SKM-1 (cell line): ENCODE data around the gene KCNH8.

Experiments used
- DNase-seq: peaks from one replicate; lab custom pipeline; 2025; ENCODE audit not compliant: unreplicated experiment; lab: John Stamatoyannopoulos, UW

Gene KCNH8

GRCh38 chr3:19357947-19358346, 209.6 kb downstream of the KCNH8 start:
- no peak for DNase-seq

GRCh38 chr3:19363071-19363470, 214.8 kb downstream of the KCNH8 start:
- no peak for DNase-seq

GRCh38 chr3:19364148-19364547, 215.8 kb downstream of the KCNH8 start:
- no peak for DNase-seq

DNA sequence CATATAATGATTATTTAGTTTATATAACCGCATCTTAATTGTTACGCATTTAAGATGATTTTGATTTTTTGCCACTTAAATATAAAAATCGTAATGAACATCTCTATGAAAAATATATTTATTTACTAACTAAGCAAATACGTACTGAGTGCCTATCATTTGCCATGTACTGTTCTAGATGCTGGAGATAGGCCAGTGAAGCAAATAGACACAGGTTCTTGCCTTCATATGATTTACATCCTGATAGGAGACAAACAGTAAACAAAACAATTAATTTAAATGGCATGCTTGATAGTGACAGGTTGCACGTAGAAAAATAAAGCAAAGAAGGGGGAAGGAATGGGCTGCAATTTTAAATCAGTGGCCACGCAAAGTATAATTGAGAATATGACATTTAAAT, 217.2 kb downstream of the KCNH8 start:
- no peak for DNase-seq

- DNase-seq, result no peak
Observed at GRCh38 chr3:19384868-19385267, 236.6 kb downstream of the KCNH8 start.

GRCh38 chr3:19392150-19392549, 243.8 kb downstream of the KCNH8 start:
- DNase-seq, result no peak

- no peak for DNase-seq
Observed at GRCh38 chr3:19394946-19395345, 246.6 kb downstream of the KCNH8 start.

DNA sequence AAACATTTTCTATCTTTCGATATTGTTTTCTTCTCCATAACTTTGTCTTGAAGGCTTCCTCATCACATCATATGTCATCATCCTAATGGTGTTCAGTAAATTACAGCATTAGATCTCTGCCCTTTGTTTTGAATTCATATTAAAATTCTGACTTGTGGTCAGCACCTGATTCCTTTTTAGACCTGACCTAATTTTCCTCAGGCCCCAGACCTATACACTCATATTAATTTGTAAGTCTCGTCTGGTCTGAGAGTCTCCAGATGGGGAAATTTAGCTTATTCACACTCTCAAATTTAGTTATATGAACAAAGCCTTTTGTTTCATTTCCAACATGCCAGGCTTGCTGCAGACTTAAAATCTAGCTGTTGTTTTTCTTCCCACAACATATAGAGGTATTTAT, 248.4 kb downstream of the KCNH8 start:
- DNase-seq, result no peak

DNA sequence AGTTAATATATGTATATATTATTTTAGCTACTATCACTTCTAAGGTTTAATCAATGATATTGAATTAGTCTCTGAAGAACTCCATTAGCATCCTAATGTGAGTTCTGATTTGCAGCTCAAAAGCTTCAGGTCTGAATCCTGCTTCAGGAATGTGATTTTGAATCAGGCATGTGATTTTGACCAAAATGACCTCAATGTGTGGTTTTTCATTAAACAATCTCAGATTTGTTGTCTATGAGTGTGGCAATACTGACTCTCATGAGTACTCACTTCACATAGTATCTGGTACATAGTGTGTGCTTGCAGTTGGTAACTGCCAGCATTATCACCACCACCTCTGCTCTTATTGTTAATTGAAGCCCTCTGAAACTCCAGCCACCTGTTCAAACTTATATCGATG, 251.0 kb downstream of the KCNH8 start:
- DNase-seq, result no peak

GRCh38 chr3:19399836-19400235, 251.5 kb downstream of the KCNH8 start:
- DNase-seq, result no peak

DNA sequence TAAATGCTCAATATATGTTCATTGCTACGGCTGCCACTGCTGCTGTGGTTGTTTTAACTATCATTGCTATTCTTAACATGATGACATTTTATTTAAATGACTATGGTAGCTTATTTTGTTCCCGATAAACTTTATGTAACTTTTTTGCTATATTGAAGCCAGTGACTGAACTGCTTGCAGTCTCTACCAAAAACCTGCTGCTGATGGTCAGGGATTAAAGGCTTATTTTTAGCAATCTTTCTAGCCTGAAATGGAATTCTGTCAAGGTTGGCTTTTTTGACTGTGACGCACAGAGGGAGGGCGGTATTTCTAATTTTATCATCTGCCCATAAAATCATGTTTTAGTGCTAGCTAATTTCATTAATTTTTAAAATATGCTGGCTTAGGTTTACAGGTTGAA, 271.8 kb downstream of the KCNH8 start:
- no peak for DNase-seq

DNA sequence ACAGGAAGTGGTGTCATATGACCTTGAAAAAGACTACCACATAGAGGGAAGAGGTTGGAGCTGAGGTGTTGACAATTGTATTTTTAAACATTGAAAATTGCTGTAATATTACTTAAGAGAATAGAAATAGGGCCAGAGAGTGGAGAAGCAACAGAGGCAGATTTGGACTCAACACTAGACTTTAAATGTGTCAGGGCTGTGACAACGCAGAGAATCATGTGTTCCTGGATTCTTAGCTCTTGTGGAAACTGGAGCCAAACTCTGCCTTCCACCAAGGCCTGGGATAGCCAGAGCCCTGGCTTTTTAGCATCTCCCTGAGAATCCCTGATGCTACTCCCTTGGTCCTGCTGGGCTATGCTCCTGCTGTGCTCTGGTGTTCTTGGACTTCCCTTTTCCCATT, 277.5 kb downstream of the KCNH8 start:
- no peak for DNase-seq

DNA sequence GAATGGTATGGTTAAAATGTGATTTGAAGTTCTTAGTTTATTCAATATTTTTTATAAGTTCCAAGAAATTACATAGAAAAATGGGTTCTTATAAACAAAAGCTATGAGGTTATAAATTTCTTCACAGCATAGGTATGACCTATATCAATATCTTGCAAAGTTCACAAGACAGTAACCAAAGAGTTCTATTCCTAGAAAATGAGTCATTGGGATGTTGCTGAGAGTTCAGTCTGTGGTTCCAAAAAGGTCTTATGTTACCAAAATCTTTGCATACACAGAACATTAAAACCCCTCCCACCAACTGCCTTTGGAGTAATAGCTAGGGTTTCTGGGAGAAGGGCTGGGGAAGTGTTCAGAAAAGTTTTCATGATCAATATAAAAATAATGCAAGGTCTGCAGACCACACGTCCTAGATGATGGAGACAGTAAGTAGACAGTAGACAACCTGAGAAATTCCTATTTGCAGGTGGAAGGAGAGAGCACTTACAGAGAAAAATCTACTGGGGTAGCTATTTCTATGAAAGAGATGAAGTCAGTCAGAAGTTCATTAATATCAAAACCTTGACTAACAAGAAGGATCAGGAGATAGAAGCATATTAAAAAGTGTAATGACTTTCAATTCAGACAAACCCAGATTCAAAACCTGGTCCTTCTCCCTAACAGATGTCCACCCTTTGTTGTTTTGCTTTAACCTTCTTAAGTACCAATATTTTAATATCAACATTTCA, 279.3 kb downstream of the KCNH8 start:
- DNase-seq, result no peak

DNA sequence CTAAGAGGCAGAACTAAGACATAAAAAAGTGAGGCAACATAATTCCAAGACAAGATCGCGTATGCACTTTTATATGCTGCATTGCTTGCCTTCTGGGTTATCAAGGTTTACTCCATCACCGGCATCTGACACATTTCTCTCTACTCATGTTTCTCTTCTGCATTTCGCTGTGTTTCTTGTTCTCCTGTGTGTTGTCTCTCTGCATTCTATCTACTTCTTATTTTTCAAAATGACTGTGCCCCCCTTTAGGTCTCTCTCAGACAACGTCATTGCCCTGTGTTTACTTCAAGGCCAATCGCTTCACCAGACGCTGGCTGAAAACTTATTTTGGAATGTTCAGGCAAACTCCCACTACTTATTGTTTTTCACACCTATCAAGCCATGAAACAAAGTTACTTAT, 280.4 kb downstream of the KCNH8 start:
- no peak for DNase-seq

- DNase-seq, result no peak
Observed at GRCh38 chr3:19432669-19433068, 284.4 kb downstream of the KCNH8 start.

DNA sequence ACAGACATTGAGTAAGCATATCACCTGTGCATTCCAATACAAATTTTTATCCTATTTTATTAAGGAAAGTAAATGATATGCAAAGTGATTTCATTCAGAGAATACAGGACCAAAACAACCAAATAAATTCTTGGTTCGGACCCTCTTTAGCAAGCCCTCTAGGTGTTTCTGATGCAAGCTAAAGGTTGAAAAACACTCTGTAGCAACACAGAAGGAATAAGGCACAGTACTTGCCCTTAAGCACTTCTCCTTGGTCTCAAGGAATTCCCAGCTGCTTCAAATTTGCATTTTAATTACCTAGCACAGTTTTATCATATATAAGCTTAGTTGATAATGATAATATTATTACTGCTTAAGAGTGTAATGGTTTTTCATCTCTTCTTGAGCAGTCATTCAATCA, 288.4 kb downstream of the KCNH8 start:
- DNase-seq, result no peak

GRCh38 chr3:19439944-19440343, 291.6 kb downstream of the KCNH8 start:
- no peak for DNase-seq

DNA sequence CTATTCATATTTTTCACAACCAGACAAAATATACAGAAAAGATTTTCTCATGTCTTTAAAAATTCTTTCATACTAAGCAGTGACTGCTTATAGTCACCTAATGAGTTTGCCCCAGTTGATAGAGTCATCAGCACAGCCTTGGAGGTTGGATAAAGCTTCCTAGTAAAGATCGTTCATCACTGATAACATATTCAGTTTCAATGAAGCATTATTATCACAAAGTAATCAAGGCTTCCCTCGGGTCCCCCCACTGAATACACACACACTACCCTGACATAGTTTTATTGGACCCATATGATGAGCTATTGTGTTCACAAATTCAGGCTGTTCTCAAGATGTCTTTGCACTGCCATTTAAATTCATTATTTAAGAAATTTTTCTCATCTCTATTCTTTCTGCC, 297.8 kb downstream of the KCNH8 start:
- DNase-seq, result no peak

DNA sequence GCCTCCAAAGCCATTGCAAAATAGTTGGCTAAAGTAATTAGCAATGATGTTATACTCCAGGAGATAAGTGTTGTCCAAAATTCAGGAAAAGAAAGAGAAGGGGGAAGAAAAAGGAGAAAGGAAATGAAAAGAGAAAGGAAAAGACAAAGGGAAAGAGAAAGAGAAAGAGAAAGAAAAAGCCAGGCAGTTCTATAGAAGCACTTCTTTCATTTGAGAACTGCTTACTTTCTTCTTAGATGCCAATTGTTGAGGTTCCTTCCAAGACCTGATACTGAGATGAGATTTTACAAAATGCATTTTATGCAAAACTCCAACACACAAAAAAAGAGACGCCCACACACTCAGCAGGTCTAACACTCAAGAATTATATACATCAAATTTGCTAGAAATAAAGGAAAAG, 298.4 kb downstream of the KCNH8 start:
- DNase-seq, result no peak

DNA sequence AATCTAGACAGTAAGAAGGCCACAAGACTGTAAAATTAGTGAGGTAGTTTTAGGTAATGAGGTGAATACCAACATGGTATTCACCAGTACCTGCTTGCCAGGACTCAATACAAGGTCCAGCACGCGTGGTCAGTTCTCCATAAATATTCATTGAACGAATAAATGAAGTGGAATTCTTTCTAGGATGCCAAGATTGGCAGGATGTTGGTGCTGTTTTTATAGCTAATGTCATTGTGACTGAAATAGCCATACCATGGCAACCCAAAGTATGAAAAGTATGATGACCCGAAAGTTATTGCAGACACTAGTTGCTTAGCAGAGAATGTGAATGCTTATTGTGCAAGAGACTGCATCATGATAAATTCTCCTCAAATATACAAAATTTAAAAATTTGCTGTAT, 307.2 kb downstream of the KCNH8 start:
- DNase-seq, result no peak

GRCh38 chr3:19456738-19457137, 308.4 kb downstream of the KCNH8 start:
- DNase-seq, result no peak

GRCh38 chr3:19457449-19457848, 309.1 kb downstream of the KCNH8 start:
- DNase-seq, result no peak

- DNase-seq, result no peak
Observed at GRCh38 chr3:19467761-19468160, 319.5 kb downstream of the KCNH8 start.
